ENCODE measurements around the gene CNTRL. TPM values are rescaled to one million over a fixed set of nuclear protein-coding genes. Genes with fewer than 3 reads are reported as not detected.

Gene CNTRL
- polyA plus RNA-seq, 1 donor from 2014 or later: 16.0 TPM

DNA sequence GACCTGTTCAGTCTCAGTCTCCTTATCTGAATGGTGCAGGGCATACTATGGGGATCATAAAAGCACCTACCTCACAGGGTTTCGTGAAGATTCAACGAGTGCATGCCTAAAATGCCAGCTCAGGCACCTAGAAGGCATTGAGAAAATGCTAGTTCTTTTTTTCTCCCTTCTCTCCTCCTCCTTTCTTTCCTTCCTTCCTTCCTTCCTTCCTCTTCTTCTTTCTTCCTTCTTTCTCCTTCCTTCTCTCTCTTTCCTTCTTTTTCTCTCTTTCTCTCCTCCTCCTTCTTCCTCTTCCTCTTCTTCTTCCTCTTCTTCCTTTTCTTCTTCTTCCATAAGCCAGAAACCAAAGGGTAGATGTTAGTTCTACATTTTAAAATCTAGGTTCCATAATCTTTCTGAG, 139.2 kb downstream of the CNTRL start:
- no peak overlapping the region for H3K27ac ChIP-seq (ENCODE audit: low read length)
- H3K36me3 ChIP-seq (ENCODE audit: insufficient read depth, low read length): no peaks in the 10 kb centered on the region
- H3K9ac ChIP-seq (ENCODE audit: low read length): no peak overlapping the region
- H3K27me3 ChIP-seq (ENCODE audit: insufficient read depth, low read depth, low read length): no peaks in the 10 kb centered on the region
- H3K79me2 ChIP-seq (replicated peaks; ENCODE audit: insufficient read depth, low read length): no peaks in the 10 kb centered on the region
- no peak overlapping the region for H2AFZ ChIP-seq (ENCODE audit: low read depth, low read length)
- no peaks in the 10 kb centered on the region for H3K9me3 ChIP-seq (ENCODE audit: low read length)
- no peaks in the 10 kb centered on the region for H4K20me1 ChIP-seq (ENCODE audit: insufficient read depth)
- TF ChIP-seq, protein P1, sequence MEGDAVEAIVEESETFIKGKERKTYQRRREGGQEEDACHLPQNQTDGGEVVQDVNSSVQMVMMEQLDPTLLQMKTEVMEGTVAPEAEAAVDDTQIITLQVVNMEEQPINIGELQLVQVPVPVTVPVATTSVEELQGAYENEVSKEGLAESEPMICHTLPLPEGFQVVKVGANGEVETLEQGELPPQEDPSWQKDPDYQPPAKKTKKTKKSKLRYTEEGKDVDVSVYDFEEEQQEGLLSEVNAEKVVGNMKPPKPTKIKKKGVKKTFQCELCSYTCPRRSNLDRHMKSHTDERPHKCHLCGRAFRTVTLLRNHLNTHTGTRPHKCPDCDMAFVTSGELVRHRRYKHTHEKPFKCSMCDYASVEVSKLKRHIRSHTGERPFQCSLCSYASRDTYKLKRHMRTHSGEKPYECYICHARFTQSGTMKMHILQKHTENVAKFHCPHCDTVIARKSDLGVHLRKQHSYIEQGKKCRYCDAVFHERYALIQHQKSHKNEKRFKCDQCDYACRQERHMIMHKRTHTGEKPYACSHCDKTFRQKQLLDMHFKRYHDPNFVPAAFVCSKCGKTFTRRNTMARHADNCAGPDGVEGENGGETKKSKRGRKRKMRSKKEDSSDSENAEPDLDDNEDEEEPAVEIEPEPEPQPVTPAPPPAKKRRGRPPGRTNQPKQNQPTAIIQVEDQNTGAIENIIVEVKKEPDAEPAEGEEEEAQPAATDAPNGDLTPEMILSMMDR (IDR thresholded peaks at IDR 0.05; ENCODE audit: poor library complexity, severe bottlenecking): no peak
- TF ChIP-seq POLR2AphosphoS5 (IDR thresholded peaks at IDR 0.05) (no peak), MXI1 (conservative IDR thresholded peaks at IDR 0.05; ENCODE audit: poor library complexity, severe bottlenecking) (no peak), TAF1 (IDR thresholded peaks at IDR 0.05; ENCODE audit: low read depth) (no peak), EZH2 (IDR thresholded peaks at IDR 0.05; ENCODE audit: borderline replicate concordance, insufficient read depth, low read length, poor library complexity, severe bottlenecking) (no peak), SMC3 (conservative IDR thresholded peaks at IDR 0.05; ENCODE audit: poor library complexity) (no peak), EP300 (conservative IDR thresholded peaks at IDR 0.05; ENCODE audit: poor library complexity, severe bottlenecking) (no peak), RAD21 (conservative IDR thresholded peaks at IDR 0.05) (no peak), REST (IDR thresholded peaks at IDR 0.05; ENCODE audit: borderline replicate concordance) (no peak)
- H3K9me2 ChIP-seq (ENCODE audit: insufficient read depth, low read length): no peaks in the 10 kb centered on the region
- H3K4me2 ChIP-seq (ENCODE audit: low read length): no peak overlapping the region
- H3F3A ChIP-seq (ENCODE audit: insufficient read depth, low read length, poor library complexity, severe bottlenecking): no peaks in the 10 kb centered on the region
- no peak overlapping the region for H3K4me3 ChIP-seq (ENCODE audit: low read length)

DNA sequence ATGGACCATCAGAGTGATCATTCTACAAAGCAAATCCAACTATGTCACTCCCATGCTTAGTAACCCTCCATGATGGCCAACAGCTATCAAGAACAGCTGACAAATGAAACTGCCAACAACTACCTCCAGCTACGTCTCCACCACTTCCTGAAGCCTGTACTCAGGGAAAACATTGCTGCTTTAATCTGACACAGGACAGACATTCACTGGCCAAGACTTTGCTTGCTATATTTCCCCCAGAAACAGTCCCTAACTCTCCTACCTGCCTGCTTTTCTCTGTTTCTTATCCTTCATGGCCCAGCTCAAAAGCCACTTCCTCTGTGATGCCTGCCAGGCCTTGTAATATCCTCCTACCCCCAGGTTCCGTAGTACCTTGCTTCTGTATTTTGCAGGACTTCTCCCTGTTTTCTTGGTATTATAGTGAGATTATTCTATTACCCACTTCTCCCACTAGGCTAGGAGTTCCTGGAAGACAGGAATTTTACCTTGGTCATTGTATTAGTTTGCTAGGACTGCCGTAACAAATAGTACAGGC, 141.6 kb downstream of the CNTRL start:
- no peaks in the 10 kb centered on the region for H3K79me2 ChIP-seq (replicated peaks; ENCODE audit: insufficient read depth, low read length)
- no peaks in the 10 kb centered on the region for H3K9me2 ChIP-seq (ENCODE audit: insufficient read depth, low read length)
- H2AFZ ChIP-seq (ENCODE audit: low read depth, low read length): no peak overlapping the region
- H3K9me3 ChIP-seq (ENCODE audit: low read length): no peaks in the 10 kb centered on the region
- H3K27ac ChIP-seq (ENCODE audit: low read length): no peak overlapping the region
- H3F3A ChIP-seq (ENCODE audit: insufficient read depth, low read length, poor library complexity, severe bottlenecking): no peaks in the 10 kb centered on the region
- TF ChIP-seq POLR2AphosphoS5 (IDR thresholded peaks at IDR 0.05): no peak
- no peak for TF ChIP-seq REST (IDR thresholded peaks at IDR 0.05; ENCODE audit: borderline replicate concordance)
- TF ChIP-seq MXI1 (conservative IDR thresholded peaks at IDR 0.05; ENCODE audit: poor library complexity, severe bottlenecking): no peak
- TF ChIP-seq, protein P1 (IDR thresholded peaks at IDR 0.05; ENCODE audit: poor library complexity, severe bottlenecking): no peak
- no peak for TF ChIP-seq SMC3 (conservative IDR thresholded peaks at IDR 0.05; ENCODE audit: poor library complexity)
- no peak for TF ChIP-seq TAF1 (IDR thresholded peaks at IDR 0.05; ENCODE audit: low read depth)
- H3K4me3 ChIP-seq (ENCODE audit: low read length): no peak overlapping the region
- H3K9ac ChIP-seq (ENCODE audit: low read length): no peak overlapping the region
- no peaks in the 10 kb centered on the region for H3K27me3 ChIP-seq (ENCODE audit: insufficient read depth, low read depth, low read length)
- H4K20me1 ChIP-seq (ENCODE audit: insufficient read depth): no peaks in the 10 kb centered on the region
- H3K36me3 ChIP-seq (ENCODE audit: insufficient read depth, low read length): no peaks in the 10 kb centered on the region
- no peak overlapping the region for H3K4me2 ChIP-seq (ENCODE audit: low read length)

Data from neural cell (in vitro differentiated cells).